ENCODE results near the gene DHX35. TPM values are rescaled to one million over a fixed set of nuclear protein-coding genes. Genes with fewer than 3 reads are reported as not detected.

DHX35 gene
- total RNA-seq = 6.8 and 10.0 TPM in 2 replicates

GRCh38 chr20:38962044-38962927 lies at the start of gene DHX35:
TSS of gene DHX35 (plus strand) at chr20:38962344. CDS start at chr20:38962368, 24 bp downstream.

GRCh38 chr20:38926142-38926933 lies 35.8 kb upstream of the DHX35 start, which contains the start of gene FAM83D:
TSS of gene FAM83D (plus strand) at chr20:38926417. CDS start at chr20:38926443, 26 bp downstream.

Other genes with a start within 250 kb of the DHX35 start
- gene SLC32A1, start 237.9 kb upstream of the DHX35 start, total RNA-seq = not detected in 2 replicates
- gene ACTR5, start 213.9 kb upstream of the DHX35 start, total RNA-seq = 4.1 and 4.8 TPM in 2 replicates
- gene PPP1R16B, start 156.6 kb upstream of the DHX35 start, total RNA-seq = 0.09 TPM in 1 of 2 replicates, not detected in the other
- gene FAM83D, start 35.9 kb upstream of the DHX35 start, total RNA-seq = 2.0 and 2.3 TPM in 2 replicates